B cell (primary cell): ENCODE results near the gene COQ10B. TPM values are rescaled to one million over a fixed set of nuclear protein-coding genes. Genes with fewer than 3 reads are reported as not detected.

Source experiments
- ATAC-seq: fragments of 200-7000 bp; cut with Tn5 transposase; one replicate; pipeline ENCODE4 v1.10.0; 2021; ENCODE audit warnings: low read depth, mild to moderate bottlenecking, moderate number of reproducible peaks, moderate library complexity
- CTCF ChIA-PET: fragments of 350-600 bp; sonication (Branson Sonifier 250); formaldehyde crosslinking; loops from one replicate; lab custom pipeline; 2021; ENCODE audit warnings: antibody characterized with exemption, inconsistent platforms; lab: Charles Lee
- POLR2A ChIA-PET: fragments of 350-600 bp; sonication (Branson Sonifier 250); formaldehyde crosslinking; loops from one replicate; lab custom pipeline; 2021; ENCODE audit warnings: antibody characterized with exemption; lab: Charles Lee
- DNase-seq: peaks from one replicate; pipeline ENCODE4 v3.0.0; 2013
- H2AFZ ChIP-seq: 2 replicates; pipeline ENCODE4 v1.6.1; 2012; ENCODE audit warnings: mild to moderate bottlenecking, low read depth, low read length; ENCODE audit not compliant: insufficient read depth, poor library complexity, severe bottlenecking
- H3K27ac ChIP-seq, 2 donors: 1 replicate in 1 of 2; 2 replicates in 1 of 2; pipeline ENCODE4 v1.5.1; 2012 to 2013; ENCODE audit warnings: low read length in 2 of 2, mild to moderate bottlenecking in 2 of 2, moderate library complexity in 1 of 2
- H3K27me3 ChIP-seq, 4 experiments: fragments of 200-600 bp in 1 of 4; sonication (generic) in 1 of 4; replicated peaks in 1 of 4; 1 replicate in 2 of 4; 2 replicates in 2 of 4; pipeline versions ENCODE4 v1.6.1 to v1.7.0; 2013 to 2016; ENCODE audit warnings: low read length in 3 of 4, mild to moderate bottlenecking in 2 of 4, mixed read lengths in 1 of 4, moderate library complexity in 1 of 4; ENCODE audit not compliant: insufficient read depth in 4 of 4, control insufficient read depth in 3 of 4; ENCODE audit errors: control extremely low read depth in 1 of 4
- H3K36me3 ChIP-seq, 2 experiments: replicated peaks in 1 of 2; 1 replicate in 1 of 2; 2 replicates in 1 of 2; pipeline versions ENCODE4 v1.6.1 to v1.7.1; 2013; ENCODE audit warnings: low read length in 1 of 2; ENCODE audit not compliant: insufficient read depth in 2 of 2, control insufficient read depth in 1 of 2; ENCODE audit errors: control extremely low read depth in 1 of 2, extremely low read depth in 1 of 2
- H3K4me1 ChIP-seq, 2 donors: fragments of 200-600 bp in 1 of 2; sonication (generic) in 1 of 2; 1 replicate in 1 of 2; 2 replicates in 1 of 2; pipeline versions ENCODE4 v1.5.1 to v1.6.1; 2013 to 2017; ENCODE audit warnings: low read length in 2 of 2; ENCODE audit not compliant: control insufficient read depth in 2 of 2, insufficient read depth in 2 of 2
- H3K4me2 ChIP-seq: replicated peaks from 2 replicates; pipeline ENCODE3; 2012; ENCODE audit warnings: mild to moderate bottlenecking, low read depth, low read length; ENCODE audit not compliant: poor library complexity, severe bottlenecking
- H3K4me3 ChIP-seq, 5 experiments: fragments of 200-600 bp in 1 of 5; sonication (generic) in 1 of 5; 1 replicate in 3 of 5; 2 replicates in 2 of 5; pipeline versions ENCODE4 v1.5.1 to v1.7.0; 2011 to 2016; ENCODE audit warnings: low read length in 4 of 5, mild to moderate bottlenecking in 4 of 5, low read depth in 2 of 5, control low read depth in 1 of 5, moderate library complexity in 1 of 5; ENCODE audit not compliant: insufficient read depth in 1 of 5; ENCODE audit errors: control extremely low read depth in 1 of 5, extremely low read depth in 1 of 5
- H3K79me2 ChIP-seq: fragments of 200-600 bp; sonication (generic); one replicate; pipeline ENCODE4 v1.6.0; 2016; ENCODE audit warnings: low read length; ENCODE audit not compliant: control insufficient read depth, insufficient read depth
- H3K9ac ChIP-seq: fragments of 200-600 bp; sonication (generic); 2 replicates; pipeline ENCODE4 v1.6.1; 2017; ENCODE audit warnings: mild to moderate bottlenecking, low read length, moderate library complexity
- H3K9me3 ChIP-seq, 3 donors: one replicate each; pipeline versions ENCODE4 v1.6.1 to v1.7.1; 2013; ENCODE audit warnings: low read length in 2 of 3; ENCODE audit not compliant: control insufficient read depth in 2 of 3, insufficient read depth in 1 of 3; ENCODE audit errors: control extremely low read depth in 1 of 3
- H4K20me1 ChIP-seq: 2 replicates; pipeline ENCODE4 v1.6.0; 2012; ENCODE audit warnings: mild to moderate bottlenecking, low read length; ENCODE audit not compliant: insufficient read depth, control insufficient read depth, poor library complexity, severe bottlenecking
- H3K27ac Mint-ChIP-seq: one replicate; pipeline ENCODE4 v1.8.0; 2021; ENCODE audit warnings: mixed read lengths
- H3K27me3 Mint-ChIP-seq: one replicate; pipeline ENCODE4 v1.8.0; 2021; ENCODE audit warnings: mixed read lengths
- H3K4me1 Mint-ChIP-seq: one replicate; pipeline ENCODE4 v1.8.0; 2021; ENCODE audit warnings: mixed read lengths
- H3K4me3 Mint-ChIP-seq: one replicate; pipeline ENCODE4 v1.8.0; 2021; ENCODE audit warnings: mixed read lengths
- H3K9me3 Mint-ChIP-seq: one replicate; pipeline ENCODE4 v1.8.0; 2022; ENCODE audit warnings: mixed read lengths; ENCODE audit not compliant: insufficient read depth
- CTCF ChIP-seq: fragments of 200-600 bp; IDR thresholded peaks from one replicate; pipeline ENCODE4 v1.8.0; 2022; ENCODE audit warnings: antibody characterized with exemption, mild to moderate bottlenecking
- EZH2 ChIP-seq: IDR thresholded peaks from 2 replicates; pipeline ENCODE4 v1.6.1; 2012; ENCODE audit warnings: borderline replicate concordance, low read depth, mild to moderate bottlenecking, moderate library complexity, low read length; ENCODE audit not compliant: insufficient read depth, poor library complexity, severe bottlenecking
- WGBS: methylation state at CpG from one replicate; pipeline ENCODE4 v1.1.5; 2013; ENCODE audit warnings: missing lambda C conversion rate; ENCODE audit not compliant: insufficient coverage; 5-methylcytosine and 5-hydroxymethylcytosine counted together
- intact Hi-C: fragments of 100-400 bp; cut with micrococcal nuclease; formaldehyde crosslinking; loops from one replicate; pipeline ENCODE4 v1.10.0; 2022
- polyA plus RNA-seq: library from polyadenylated mRNA; depleted of rRNA; stranded (reverse); fragments of >200 nt; gene quantifications from 2 replicates; pipeline ENCODE4 v1.2.3, GENCODE V29; 2012
- total RNA-seq, 2 donors: library from RNA; stranded (reverse); fragments of 120-200 nt in 1 of 2; gene quantifications; 1 replicate in 1 of 2; 2 replicates in 1 of 2; pipeline versions ENCODE4 v1.2.3 to v1.2.4, GENCODE V29; 2013 to 2022

COQ10B gene
- total and polyA plus RNA-seq, 2 donors (not counting 1 experiment from before 2014, with no cell fraction given) = 5.8 to 29.1 TPM

- H3K9me3 ChIP-seq = no peaks in the 10 kb centered on the region
- peaks cover 1% of the 10 kb centered on the region for H4K20me1 ChIP-seq
- H3K4me2 ChIP-seq = no peak overlapping the region
- POLR2A ChIA-PET = interaction anchor here (0.7 kb wide), 2 partner anchors 12 to 277 kb away, joined by 3 to 5 read pairs; no protein-coding TSS in a partner anchor
- peaks cover 12 to 15% of the 10 kb centered on the region in 2 donors for H3K4me1 ChIP-seq
- H3K4me3 ChIP-seq = no peak overlapping the region
- peaks cover 75% of the 10 kb centered on the region for H3K79me2 ChIP-seq
- H3K4me3 Mint-ChIP-seq = no peak overlapping the region
- no peaks in the 10 kb centered on the region for H3K27me3 ChIP-seq
- H3K27me3 Mint-ChIP-seq = no peaks in the 10 kb centered on the region
- TF ChIP-seq EZH2 = no peak
- no peak for TF ChIP-seq CTCF
- WGBS = 94% methylated on average over 5 of the region's 6 CpGs
- no peak overlapping the region for H3K9ac ChIP-seq
- peaks cover 22% of the 10 kb centered on the region for H3K4me1 Mint-ChIP-seq
- no peak overlapping the region for H2AFZ ChIP-seq
- no peaks in the 10 kb centered on the region for H3K9me3 Mint-ChIP-seq
- ATAC-seq (no peak), DNase-seq (no peak)
- no peak overlapping the region for H3K27ac ChIP-seq
- intact Hi-C loops = no loop called here
- CTCF ChIA-PET = no interaction called here
- peaks cover 0 to 15% of the 10 kb centered on the region in 2 experiments for H3K36me3 ChIP-seq
- no peak overlapping the region for H3K27ac Mint-ChIP-seq
Observed at GRCh38 chr2:197504512-197504911, 51.2 kb downstream of the COQ10B start.

- H2AFZ ChIP-seq = no peak overlapping the region
- H3K4me2 ChIP-seq = no peak overlapping the region
- ATAC-seq = no peak
- H3K27ac ChIP-seq = peak overlapping the region in 1 of 2 donors; percentile 37
- H3K9me3 ChIP-seq = no peaks in the 10 kb centered on the region
- intact Hi-C loops = no loop called here
- Mint-ChIP-seq H3K4me1 (peaks cover 13% of the 10 kb centered on the region), H3K27me3 (no peaks in the 10 kb centered on the region), H3K27ac (no peak overlapping the region), H3K4me3 (no peak overlapping the region), H3K9me3 (no peaks in the 10 kb centered on the region)
- CTCF ChIA-PET = no interaction called here
- POLR2A ChIA-PET = no interaction called here
- peaks cover 88% of the 10 kb centered on the region for H3K79me2 ChIP-seq
- H3K27me3 ChIP-seq = no peaks in the 10 kb centered on the region
- WGBS = no CpG with 5 or more reads among the region's 5 CpGs
- H3K4me1 ChIP-seq = peaks cover 7 to 8% of the 10 kb centered on the region in 2 donors
- no peak overlapping the region for H3K9ac ChIP-seq
- H3K4me3 ChIP-seq = no peak overlapping the region
- H3K36me3 ChIP-seq = peaks cover 0 to 15% of the 10 kb centered on the region in 2 experiments
- H4K20me1 ChIP-seq = no peaks in the 10 kb centered on the region
- no peak for TF ChIP-seq EZH2
- no peak for TF ChIP-seq CTCF
- no peak for DNase-seq
Observed at GRCh38 chr2:197506658-197507057, 53.3 kb downstream of the COQ10B start.
